Fibroblast of lung (primary cell): Measurements from ENCODE around the gene MAGEH1. TPM values are rescaled to one million over a fixed set of nuclear protein-coding genes. Genes with fewer than 3 reads are reported as not detected.

Experiments
- DNase-seq, 2 donors: peaks; one replicate each; pipeline versions ENCODE4 v3.0.0 to v3.0.0-alpha.2; 2010; ENCODE audit warnings: low read depth in 2 of 2
- H2AFZ ChIP-seq: 2 replicates; pipeline ENCODE4 v1.5.1; 2012; ENCODE audit warnings: low read length, control low read depth, inconsistent platforms
- H3K27ac ChIP-seq: 2 replicates; pipeline ENCODE4 v1.5.1; 2011; ENCODE audit warnings: low read length, control low read depth; ENCODE audit not compliant: insufficient read depth
- H3K27me3 ChIP-seq: 2 replicates; pipeline ENCODE4 v1.5.1; 2011; ENCODE audit warnings: mild to moderate bottlenecking, low read length; ENCODE audit not compliant: control insufficient read depth, insufficient read depth
- H3K36me3 ChIP-seq: 2 replicates; pipeline ENCODE4 v1.5.1; 2011; ENCODE audit warnings: low read length; ENCODE audit not compliant: control insufficient read depth, insufficient read depth
- H3K4me1 ChIP-seq: 2 replicates; pipeline ENCODE4 v1.5.1; 2011; ENCODE audit warnings: low read length; ENCODE audit not compliant: control insufficient read depth, insufficient read depth; ENCODE audit errors: extremely low read depth
- H3K4me2 ChIP-seq: 2 replicates; pipeline ENCODE4 v1.5.1; 2011; ENCODE audit warnings: low read length, control low read depth; ENCODE audit not compliant: insufficient read depth; ENCODE audit errors: extremely low read depth
- H3K4me3 ChIP-seq, 4 experiments: fragments of 200-600 bp in 1 of 4; sonication (generic) in 1 of 4; replicated peaks in 1 of 4; 2 replicates each; pipeline ENCODE4 v1.5.1; 2011 to 2016; ENCODE audit warnings: low read length in 4 of 4, low read depth in 3 of 4, mild to moderate bottlenecking in 3 of 4, control low read depth in 2 of 4, inconsistent platforms in 1 of 4, mixed read lengths in 1 of 4; ENCODE audit not compliant: insufficient read depth in 1 of 4; ENCODE audit errors: control extremely low read depth in 1 of 4
- H3K79me2 ChIP-seq: 2 replicates; pipeline ENCODE4 v1.5.1; 2012; ENCODE audit warnings: mild to moderate bottlenecking, low read length, inconsistent platforms; ENCODE audit not compliant: control insufficient read depth, insufficient read depth
- H3K9ac ChIP-seq: 2 replicates; pipeline ENCODE4 v1.5.1; 2011; ENCODE audit warnings: mild to moderate bottlenecking, low read length, control low read depth; ENCODE audit not compliant: insufficient read depth
- H3K9me3 ChIP-seq: 2 replicates; pipeline ENCODE4 v1.5.1; 2012; ENCODE audit warnings: low read depth, low read length; ENCODE audit not compliant: control insufficient read depth, insufficient read depth
- H4K20me1 ChIP-seq: 2 replicates; pipeline ENCODE4 v1.5.1; 2011; ENCODE audit warnings: low read length; ENCODE audit not compliant: control insufficient read depth, insufficient read depth; ENCODE audit errors: extremely low read depth
- CTCF ChIP-seq, 2 donors: IDR thresholded peaks in 1 of 2; conservative IDR thresholded peaks in 1 of 2; 1 replicate in 1 of 2; 2 replicates in 1 of 2; pipeline ENCODE4 v1.5.1; 2011 to 2012; ENCODE audit warnings: low read length in 2 of 2, control low read depth in 1 of 2, inconsistent platforms in 1 of 2, low read depth in 1 of 2, mild to moderate bottlenecking in 1 of 2
- EZH2 ChIP-seq: IDR thresholded peaks from 2 replicates; pipeline ENCODE4 v1.5.1; 2012; ENCODE audit warnings: low read length, control low read depth, mild to moderate bottlenecking; ENCODE audit errors: missing control alignments
- polyA plus RNA-seq, 2 donors: library from polyadenylated mRNA; depleted of rRNA in 1 of 2; stranded (reverse) in 1 of 2; unstranded in 1 of 2; fragments of >200 nt; gene quantifications; 2 replicates each; pipeline ENCODE4 v1.2.1, GENCODE V29; 2011 to 2012; ENCODE audit warnings: missing spikeins in 1 of 2
- total RNA-seq: library from RNA; depleted of rRNA; stranded (reverse); fragments of >200 nt; gene quantifications from 2 replicates; pipeline ENCODE4 v1.2.1, GENCODE V29; 2014

Gene MAGEH1
- total and polyA plus RNA-seq, 2 donors (not counting 1 experiment from before 2014, with no cell fraction given): 16.5 to 38.5 TPM

DNA sequence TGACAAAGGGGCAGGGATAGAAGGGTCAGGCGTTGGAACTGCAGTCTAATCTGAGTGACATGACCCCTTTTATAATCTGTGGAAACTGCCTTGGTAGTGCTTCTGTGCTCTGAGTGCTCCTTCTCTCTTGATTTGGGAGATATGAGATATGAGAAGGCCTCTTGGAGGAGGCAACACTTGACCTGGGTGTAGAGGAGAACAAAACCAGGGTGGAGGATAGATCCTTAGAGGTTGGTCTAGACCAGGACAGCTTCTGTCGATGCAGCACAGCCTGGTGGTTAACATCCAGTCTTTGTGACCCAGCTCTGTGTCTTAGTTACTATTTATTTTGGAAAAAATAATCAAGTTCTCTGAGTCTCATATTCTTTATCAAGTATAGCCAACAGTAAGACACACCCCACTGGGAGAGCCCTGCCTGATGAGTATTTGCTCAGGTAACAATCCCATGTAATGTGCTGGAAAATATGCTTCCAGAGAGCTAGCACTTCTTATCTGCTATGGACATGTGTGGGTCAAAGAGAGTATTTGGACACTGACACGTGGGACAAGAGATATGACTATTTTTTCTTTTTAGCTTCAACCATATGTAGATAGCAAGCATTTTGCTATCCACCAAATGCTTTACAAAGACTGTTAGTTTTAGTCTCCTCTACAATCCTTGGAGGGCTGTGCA lies 28.6 kb downstream of the MAGEH1 start:
- Histone ChIP-seq H3K4me1 (no peaks in the 10 kb centered on the region), H3K4me2 (no peak overlapping the region), H3K27ac (no peak overlapping the region), H3K27me3 (no peaks in the 10 kb centered on the region), H3K4me3 (no peak overlapping the region), H4K20me1 (no peaks in the 10 kb centered on the region), H2AFZ (no peak overlapping the region), H3K9ac (no peak overlapping the region), H3K36me3 (no peaks in the 10 kb centered on the region), H3K9me3 (no peaks in the 10 kb centered on the region), H3K79me2 (no peaks in the 10 kb centered on the region)
- TF ChIP-seq EZH2: no peak
- no peak for TF ChIP-seq CTCF (conservative IDR thresholded peaks at IDR 0.05 in 1 of 2, IDR thresholded peaks at IDR 0.05 in 1 of 2; ENCODE audit: low read depth in 1 of 2, low read length in 2 of 2)
- DNase-seq: no peak

GRCh38 chrX:55484948-55485347 lies 33.0 kb downstream of the MAGEH1 start:
- Histone ChIP-seq H3K79me2 (no peaks in the 10 kb centered on the region), H3K36me3 (no peaks in the 10 kb centered on the region), H3K9me3 (no peaks in the 10 kb centered on the region), H3K4me3 (no peak overlapping the region), H3K27ac (no peak overlapping the region), H2AFZ (no peak overlapping the region), H3K4me1 (no peaks in the 10 kb centered on the region), H4K20me1 (no peaks in the 10 kb centered on the region), H3K9ac (no peak overlapping the region), H3K4me2 (no peak overlapping the region), H3K27me3 (no peaks in the 10 kb centered on the region)
- DNase-seq: no peak
- TF ChIP-seq EZH2 (no peak), CTCF (conservative IDR thresholded peaks at IDR 0.05 in 1 of 2, IDR thresholded peaks at IDR 0.05 in 1 of 2; ENCODE audit: low read depth in 1 of 2, low read length in 2 of 2) (no peak)

DNA sequence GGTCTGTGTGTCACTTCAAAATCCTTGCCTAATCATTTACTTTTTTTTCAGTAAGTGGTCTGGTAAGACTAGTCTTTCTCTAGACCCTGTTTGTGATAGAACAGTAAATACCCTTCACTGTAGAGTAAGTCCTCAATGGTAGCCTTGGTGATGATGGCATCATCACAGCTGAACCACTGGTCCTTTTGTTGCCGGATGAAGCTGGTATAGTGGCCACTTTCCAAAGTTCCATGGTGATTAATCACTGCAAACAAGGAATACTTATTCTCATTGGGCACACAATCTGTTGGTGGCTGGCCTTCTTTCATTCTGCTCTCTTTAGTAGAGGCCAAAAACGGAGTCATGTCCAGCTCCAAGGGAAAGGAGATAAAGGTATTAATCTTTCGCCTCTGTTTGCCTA lies 34.8 kb downstream of the MAGEH1 start:
- no peaks in the 10 kb centered on the region for H4K20me1 ChIP-seq
- DNase-seq: peak in 1 of 2 donors; percentile 31
- no peaks in the 10 kb centered on the region for H3K4me1 ChIP-seq
- H3K27me3 ChIP-seq: no peaks in the 10 kb centered on the region
- H3K9ac ChIP-seq: no peak overlapping the region
- H3K4me2 ChIP-seq: no peak overlapping the region
- TF ChIP-seq CTCF (conservative IDR thresholded peaks at IDR 0.05 in 1 of 2, IDR thresholded peaks at IDR 0.05 in 1 of 2; ENCODE audit: low read depth in 1 of 2, low read length in 2 of 2) (no peak), EZH2 (no peak)
- no peaks in the 10 kb centered on the region for H3K9me3 ChIP-seq
- no peak overlapping the region for H3K4me3 ChIP-seq
- H3K36me3 ChIP-seq: no peaks in the 10 kb centered on the region
- H2AFZ ChIP-seq: no peak overlapping the region
- H3K27ac ChIP-seq: no peak overlapping the region
- no peaks in the 10 kb centered on the region for H3K79me2 ChIP-seq
